ENCODE results near the gene TMEM126A. TPM values are rescaled to one million over a fixed set of nuclear protein-coding genes. Genes with fewer than 3 reads are reported as not detected.
"Not testable (repeated sequence)": the region's sequence is repeated elsewhere in the genome, so short reads cannot be mapped to it uniquely, and the experiment has no call there.

The TMEM126A gene
- total RNA-seq, result 15.0 TPM

GRCh38 chr11:85647604-85648299 lies at the start of gene TMEM126A:
Gene TMEM126A, plus strand, starts transcription at chr11:85647967. Its CDS starts 2,289 bp downstream, at chr11:85650256.
- peaks cover 20% of the 10 kb centered on the region for H3K4me1 ChIP-seq
- intact Hi-C loops (cut with DNase I), result no loop called here
- H3K9me3 ChIP-seq, result no peaks in the 10 kb centered on the region
- peaks cover 0 to 9% of the 10 kb centered on the region in 2 donors for H3K36me3 ChIP-seq
- peak within 1 kb of the TSS; percentile 69 for H3K27ac ChIP-seq
- DNase-seq (ENCODE audit: extremely low spot score in 2 of 2), result no peak
- TF ChIP-seq POLR2AphosphoS5 (IDR thresholded peaks at IDR 0.05; ENCODE audit: insufficient read depth in 1 of 2, low read depth in 1 of 2), result peak; percentile 85 to 93
- TF ChIP-seq POLR2A (IDR thresholded peaks at IDR 0.05), result peak in 1 of 2 donors; percentile 25
- peak in 1 of 3 experiments; percentile 1 for TF ChIP-seq CTCF (IDR thresholded peaks at IDR 0.05)
- peak within 1 kb of the TSS; percentile 69 to 78 for H3K4me3 ChIP-seq
- no peaks in the 10 kb centered on the region for H3K27me3 ChIP-seq

- no peaks in the 10 kb centered on the region for H3K36me3 ChIP-seq
These were observed 48.7 kb upstream of the TMEM126A start for GRCh38 chr11:85599083-85599482.

GRCh38 chr11:85602526-85603213 lies 45.1 kb upstream of the TMEM126A start:
- H3K36me3 ChIP-seq, result no peaks in the 10 kb centered on the region
- intact Hi-C loops (cut with DNase I), result no loop called here
- H3K4me1 ChIP-seq, result no peaks in the 10 kb centered on the region
- no peak overlapping the region for H3K27ac ChIP-seq
- no peak for DNase-seq (ENCODE audit: extremely low spot score in 2 of 2)
- H3K27me3 ChIP-seq, result no peaks in the 10 kb centered on the region
- no peak overlapping the region for H3K4me3 ChIP-seq
- no peaks in the 10 kb centered on the region for H3K9me3 ChIP-seq
- TF ChIP-seq CTCF (IDR thresholded peaks at IDR 0.05) (no peak), POLR2A (IDR thresholded peaks at IDR 0.05) (no peak), POLR2AphosphoS5 (IDR thresholded peaks at IDR 0.05; ENCODE audit: insufficient read depth in 1 of 2, low read depth in 1 of 2) (no peak)

More at GRCh38 chr11:85599083-85599482, 48.7 kb upstream of the TMEM126A start:
- H3K4me3 ChIP-seq, result no peak overlapping the region
- no peak for TF ChIP-seq POLR2AphosphoS5 (IDR thresholded peaks at IDR 0.05; ENCODE audit: insufficient read depth in 1 of 2, low read depth in 1 of 2)
- TF ChIP-seq POLR2A (IDR thresholded peaks at IDR 0.05), result no peak
- no peak for TF ChIP-seq CTCF (IDR thresholded peaks at IDR 0.05)
- H3K27me3 ChIP-seq, result no peaks in the 10 kb centered on the region
- no peaks in the 10 kb centered on the region for H3K4me1 ChIP-seq
- H3K27ac ChIP-seq, result no peak overlapping the region
- DNase-seq (ENCODE audit: extremely low spot score in 2 of 2), result no peak
- intact Hi-C loops (cut with DNase I), result no loop called here
- no peaks in the 10 kb centered on the region for H3K9me3 ChIP-seq

- H3K27me3 ChIP-seq, result no peaks in the 10 kb centered on the region
- H3K4me3 ChIP-seq, result no peak overlapping the region
- H3K9me3 ChIP-seq, result no peaks in the 10 kb centered on the region
- no peaks in the 10 kb centered on the region for H3K4me1 ChIP-seq
- TF ChIP-seq POLR2A (IDR thresholded peaks at IDR 0.05) (no peak), CTCF (IDR thresholded peaks at IDR 0.05) (no peak), POLR2AphosphoS5 (IDR thresholded peaks at IDR 0.05; ENCODE audit: insufficient read depth in 1 of 2, low read depth in 1 of 2) (no peak)
- H3K36me3 ChIP-seq, result no peaks in the 10 kb centered on the region
- no peak for DNase-seq (ENCODE audit: extremely low spot score in 2 of 2)
- no peak overlapping the region for H3K27ac ChIP-seq
- intact Hi-C loops (cut with DNase I), result no loop called here
These were observed 44.5 kb upstream of the TMEM126A start for GRCh38 chr11:85603220-85603619.

GRCh38 chr11:85606237-85606636 lies 41.5 kb upstream of the TMEM126A start:
- H3K4me1 ChIP-seq; H3K27ac ChIP-seq; H3K27me3 ChIP-seq; intact Hi-C loops (cut with DNase I); H3K4me3 ChIP-seq; DNase-seq (ENCODE audit: extremely low spot score in 2 of 2); H3K36me3 ChIP-seq; H3K9me3 ChIP-seq: not testable (repeated sequence)

GRCh38 chr11:85608621-85609020 lies 39.1 kb upstream of the TMEM126A start:
- H3K9me3 ChIP-seq; DNase-seq (ENCODE audit: extremely low spot score in 2 of 2); H3K4me1 ChIP-seq; H3K4me3 ChIP-seq; intact Hi-C loops (cut with DNase I); H3K27ac ChIP-seq; H3K27me3 ChIP-seq; H3K36me3 ChIP-seq: not testable (repeated sequence)

- not testable (repeated sequence) for H3K27me3 ChIP-seq; H3K27ac ChIP-seq; DNase-seq (ENCODE audit: extremely low spot score in 2 of 2)
These were observed 38.5 kb upstream of the TMEM126A start for GRCh38 chr11:85609286-85609685.

GRCh38 chr11:85611643-85612042 lies 36.1 kb upstream of the TMEM126A start:
- intact Hi-C loops (cut with DNase I); H3K36me3 ChIP-seq: not testable (repeated sequence)

More at GRCh38 chr11:85609286-85609685, 38.5 kb upstream of the TMEM126A start:
- H3K36me3 ChIP-seq; H3K4me3 ChIP-seq; H3K9me3 ChIP-seq; H3K4me1 ChIP-seq; intact Hi-C loops (cut with DNase I): not testable (repeated sequence)

More at GRCh38 chr11:85611643-85612042, 36.1 kb upstream of the TMEM126A start:
- not testable (repeated sequence) for H3K4me3 ChIP-seq; H3K27me3 ChIP-seq; H3K4me1 ChIP-seq; H3K9me3 ChIP-seq; H3K27ac ChIP-seq; DNase-seq (ENCODE audit: extremely low spot score in 2 of 2)
